H1 (cell line): ENCODE data around the gene SLFN14. TPM values are rescaled to one million over a fixed set of nuclear protein-coding genes. Genes with fewer than 3 reads are reported as not detected.

Source experiments
- ASH2L ChIP-seq: fragments of 200-600, 300-600 bp; sonication (generic); IDR thresholded peaks from one replicate; pipeline ENCODE4 v1.7.1; 2017; ENCODE audit warnings: low read length
- CHD7 ChIP-seq: fragments of 300-600 bp; sonication (generic); IDR thresholded peaks from 2 replicates; pipeline ENCODE4 v1.7.1; 2012; ENCODE audit warnings: low read length, moderate library complexity, mild to moderate bottlenecking, inconsistent platforms; ENCODE audit not compliant: insufficient replicate concordance
- EP300 ChIP-seq, 2 experiments: IDR thresholded peaks; 1 replicate in 1 of 2; 2 replicates in 1 of 2; pipeline ENCODE4 v1.6.1; 2011 to 2012; ENCODE audit warnings: low read depth in 2 of 2, low read length in 2 of 2, mild to moderate bottlenecking in 2 of 2, borderline replicate concordance in 1 of 2, inconsistent platforms in 1 of 2, moderate library complexity in 1 of 2
- MAX ChIP-seq: IDR thresholded peaks from 2 replicates; pipeline ENCODE4 v1.6.1; 2012; ENCODE audit warnings: inconsistent platforms
- NANOG ChIP-seq: IDR thresholded peaks from 2 replicates; pipeline ENCODE4 v1.6.1; 2011; ENCODE audit warnings: low read length, low read depth, mild to moderate bottlenecking, inconsistent platforms; ENCODE audit not compliant: insufficient read depth, poor library complexity, severe bottlenecking
- RAD21 ChIP-seq, 2 experiments: IDR thresholded peaks in 1 of 2; conservative IDR thresholded peaks in 1 of 2; 2 replicates each; pipeline ENCODE4 v1.6.1; 2011; ENCODE audit warnings: low read depth in 2 of 2, low read length in 2 of 2, improper control_type of control experiment in 1 of 2, inconsistent platforms in 1 of 2, mild to moderate bottlenecking in 1 of 2, moderate library complexity in 1 of 2
- RFX5 ChIP-seq: IDR thresholded peaks from 2 replicates; pipeline ENCODE4 v1.6.1; 2011; ENCODE audit warnings: low read depth, low read length, improper control_type of control experiment, borderline replicate concordance
- TAF1 ChIP-seq: IDR thresholded peaks from 2 replicates; pipeline ENCODE4 v1.6.1; 2011; ENCODE audit warnings: mild to moderate bottlenecking, low read depth, low read length
- polyA plus RNA-seq, 7 experiments: library from polyadenylated mRNA; depleted of rRNA in 3 of 7; stranded (reverse) in 5 of 7; unstranded in 2 of 7; fragments of >200 nt in 5 of 7; fragments of 200-250 nt in 2 of 7; gene quantifications; 1 replicate in 5 of 7; 2 replicates in 1 of 7; 4 replicates in 1 of 7; pipeline versions ENCODE4 v1.2.1 to v1.2.3, GENCODE V29; 2011 to 2013; ENCODE audit warnings: missing spikeins in 2 of 7, mixed read lengths in 2 of 7
- total RNA-seq: library from RNA; stranded (reverse); fragmentation: NEBNext Ultra II Directional; extraction: Animal tissue kit (Norgen Biotek cat#: 25700); gene quantifications from 2 replicates; pipeline ENCODE4 v1.2.1, GENCODE V29; 2021
- TF ChIP-seq, protein P1 (sequence below): IDR thresholded peaks from 2 replicates; pipeline ENCODE4 v1.6.1; 2011; ENCODE audit warnings: low read length, improper control_type of control experiment

SLFN14 gene
- total and polyA plus RNA-seq, 2 of the 8 experiments (the other 6 are each of a cell fraction or from before 2014, with no cell fraction given) = 0.03 TPM; not detected in 1

DNA sequence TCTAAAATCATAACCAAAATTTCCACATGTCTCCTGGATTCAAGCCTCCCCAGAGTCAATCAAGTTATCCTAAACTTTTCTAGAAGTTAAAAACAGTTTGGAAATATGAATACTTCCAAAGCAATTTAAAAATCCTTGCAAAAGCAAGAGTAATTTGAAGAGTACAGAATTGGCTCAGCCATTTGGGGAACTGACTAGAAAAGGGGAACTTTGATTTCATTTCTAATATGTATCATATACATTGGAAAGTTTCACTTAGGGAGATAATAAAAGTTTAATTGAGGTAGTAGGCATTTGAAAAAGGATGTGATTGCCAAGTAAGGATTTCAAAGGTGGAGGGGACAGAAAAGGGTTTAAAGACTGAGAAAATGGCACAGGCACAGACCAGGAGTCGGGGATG is 14.1 kb downstream of the SLFN14 start (continued):
- TF ChIP-seq CHD7 (no peak), TAF1 (no peak), EP300 (IDR thresholded peaks at IDR 0.05; ENCODE audit: borderline replicate concordance in 1 of 2, low read depth in 2 of 2, low read length in 2 of 2) (no peak), RFX5 (no peak), ASH2L (no peak), MAX (no peak), RAD21 (IDR thresholded peaks at IDR 0.05 in 1 of 2, conservative IDR thresholded peaks at IDR 0.05 in 1 of 2; ENCODE audit: low read depth in 2 of 2, low read length in 2 of 2) (no peak), NANOG (no peak)
- TF ChIP-seq, protein P1, sequence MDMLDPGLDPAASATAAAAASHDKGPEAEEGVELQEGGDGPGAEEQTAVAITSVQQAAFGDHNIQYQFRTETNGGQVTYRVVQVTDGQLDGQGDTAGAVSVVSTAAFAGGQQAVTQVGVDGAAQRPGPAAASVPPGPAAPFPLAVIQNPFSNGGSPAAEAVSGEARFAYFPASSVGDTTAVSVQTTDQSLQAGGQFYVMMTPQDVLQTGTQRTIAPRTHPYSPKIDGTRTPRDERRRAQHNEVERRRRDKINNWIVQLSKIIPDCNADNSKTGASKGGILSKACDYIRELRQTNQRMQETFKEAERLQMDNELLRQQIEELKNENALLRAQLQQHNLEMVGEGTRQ = no peak
